Epithelial cell of prostate (primary cell): ENCODE measurements around the gene AKR1C4.
"Not testable (repeated sequence)": the region's sequence is repeated elsewhere in the genome, so short reads cannot be mapped to it uniquely, and the experiment has no call there.

Experiments used
- DNase-seq: peaks from one replicate; pipeline ENCODE4 v3.0.0-alpha.2; 2011; ENCODE audit warnings: low read depth, low spot score
- H3K27ac ChIP-seq: fragments of 450-650 bp; 2 replicates; pipeline ENCODE4 v1.5.1; 2017; ENCODE audit warnings: mild to moderate bottlenecking

AKR1C4 gene

GRCh38 chr10:5198386-5198785 lies 1.7 kb downstream of the AKR1C4 start:
- no peak for DNase-seq
- H3K27ac ChIP-seq = no peak overlapping the region

GRCh38 chr10:5199398-5199797 lies 2.8 kb downstream of the AKR1C4 start:
- no peak overlapping the region for H3K27ac ChIP-seq
- DNase-seq = no peak

GRCh38 chr10:5206799-5207198 lies 10.2 kb downstream of the AKR1C4 start:
- no peak for DNase-seq

DNA sequence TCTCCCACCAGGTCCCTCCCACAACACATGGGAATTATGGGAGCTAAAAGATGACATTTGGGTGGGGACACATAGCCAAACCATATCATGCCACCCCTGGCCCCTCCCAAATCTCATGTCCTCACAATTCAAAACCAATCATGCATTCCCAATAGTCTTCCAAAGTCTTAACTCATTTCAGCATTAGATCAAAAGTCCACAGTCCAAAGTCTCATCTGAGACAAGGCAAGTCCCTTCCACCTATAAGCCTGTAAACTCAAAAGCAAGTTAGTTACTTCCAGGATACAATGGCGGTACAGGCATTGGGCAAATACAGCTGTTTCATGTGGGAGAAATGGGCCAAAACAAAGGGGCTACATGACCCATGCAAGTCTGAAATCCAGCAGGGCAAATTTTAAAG lies 13.1 kb downstream of the AKR1C4 start:
- H3K27ac ChIP-seq, DNase-seq: not testable (repeated sequence)

More at GRCh38 chr10:5206799-5207198, 10.2 kb downstream of the AKR1C4 start:
- H3K27ac ChIP-seq = no peak overlapping the region

- not testable (repeated sequence) for DNase-seq, H3K27ac ChIP-seq
Measured at GRCh38 chr10:5210261-5210660, 13.6 kb downstream of the AKR1C4 start.

GRCh38 chr10:5211696-5212536 lies 15.3 kb downstream of the AKR1C4 start:
- no peak overlapping the region for H3K27ac ChIP-seq
- no peak for DNase-seq

- H3K27ac ChIP-seq = no peak overlapping the region
- no peak for DNase-seq
Measured at GRCh38 chr10:5216801-5217200, 20.2 kb downstream of the AKR1C4 start.

- H3K27ac ChIP-seq = no peak overlapping the region
Measured at GRCh38 chr10:5219262-5219661, 22.6 kb downstream of the AKR1C4 start.

GRCh38 chr10:5222942-5223341 lies 26.3 kb downstream of the AKR1C4 start:
- not testable (repeated sequence) for H3K27ac ChIP-seq, DNase-seq

More at GRCh38 chr10:5219262-5219661, 22.6 kb downstream of the AKR1C4 start:
- DNase-seq = no peak

- DNase-seq = no peak
- H3K27ac ChIP-seq = no peak overlapping the region
Measured at GRCh38 chr10:5229019-5229418, 32.4 kb downstream of the AKR1C4 start.

DNA sequence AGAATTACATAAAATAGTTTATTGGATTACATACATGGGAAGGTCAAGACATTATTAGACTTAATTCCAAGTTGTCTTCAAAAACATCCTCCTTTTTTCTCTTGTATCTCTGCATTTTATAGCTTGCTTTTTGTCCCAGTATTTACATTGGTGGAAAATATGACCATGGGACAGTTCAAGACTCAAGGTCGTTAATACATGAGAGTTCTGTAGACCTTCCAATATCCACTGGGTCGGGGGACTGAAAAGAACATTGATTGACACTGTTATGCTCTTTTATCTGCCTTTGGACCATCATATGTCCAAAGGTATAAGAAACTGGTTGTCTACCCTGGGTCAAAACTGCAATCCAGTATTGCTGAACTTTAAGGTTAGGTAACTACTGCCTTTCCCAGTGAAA lies 36.7 kb downstream of the AKR1C4 start:
- no peak for DNase-seq
- H3K27ac ChIP-seq = no peak overlapping the region

DNA sequence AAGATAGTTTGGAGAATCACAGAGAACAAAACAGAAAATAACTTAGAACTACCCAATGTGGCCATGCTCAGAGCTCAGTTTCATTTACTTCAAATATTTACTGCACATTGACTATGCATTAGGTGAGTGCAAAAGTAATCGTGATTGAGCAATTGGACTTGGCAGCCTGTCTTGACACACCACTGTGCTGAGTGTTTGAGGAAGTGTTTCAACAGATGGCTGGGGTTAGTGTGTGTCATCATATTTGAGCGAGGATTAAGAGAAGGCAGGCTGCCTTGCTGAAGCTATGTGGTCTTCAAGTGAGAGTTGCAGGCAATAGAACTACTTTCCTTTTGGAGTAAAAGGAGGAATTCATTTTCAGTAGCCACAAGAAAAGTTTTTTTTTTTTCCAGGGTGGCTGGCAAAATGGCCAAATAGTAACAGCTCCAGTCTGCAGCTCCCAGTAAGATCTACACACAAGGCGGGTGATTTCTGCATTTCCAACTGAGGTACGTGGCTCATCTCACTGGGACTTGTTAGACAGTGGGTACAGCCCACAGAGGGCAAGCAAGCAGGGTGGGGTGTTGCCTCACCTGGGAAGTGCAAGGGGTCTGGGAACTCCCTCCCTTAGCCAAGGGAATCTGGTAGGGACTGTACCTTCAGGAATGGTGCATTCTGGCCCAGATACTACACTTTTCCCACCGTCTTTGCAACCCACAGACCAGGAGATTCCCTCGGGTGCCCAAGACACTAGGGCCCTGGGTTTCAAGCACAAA lies 37.6 kb downstream of the AKR1C4 start:
- H3K27ac ChIP-seq = no peak overlapping the region
- DNase-seq = peak; percentile 90

- not testable (repeated sequence) for H3K27ac ChIP-seq, DNase-seq
Measured at GRCh38 chr10:5237541-5237940, 40.9 kb downstream of the AKR1C4 start.

- DNase-seq = no peak
- no peak overlapping the region for H3K27ac ChIP-seq
Measured at GRCh38 chr10:5242585-5242984, 45.9 kb downstream of the AKR1C4 start.

GRCh38 chr10:5243521-5243987 lies 46.9 kb downstream of the AKR1C4 start:
- H3K27ac ChIP-seq = no peak overlapping the region
- DNase-seq = no peak

DNA sequence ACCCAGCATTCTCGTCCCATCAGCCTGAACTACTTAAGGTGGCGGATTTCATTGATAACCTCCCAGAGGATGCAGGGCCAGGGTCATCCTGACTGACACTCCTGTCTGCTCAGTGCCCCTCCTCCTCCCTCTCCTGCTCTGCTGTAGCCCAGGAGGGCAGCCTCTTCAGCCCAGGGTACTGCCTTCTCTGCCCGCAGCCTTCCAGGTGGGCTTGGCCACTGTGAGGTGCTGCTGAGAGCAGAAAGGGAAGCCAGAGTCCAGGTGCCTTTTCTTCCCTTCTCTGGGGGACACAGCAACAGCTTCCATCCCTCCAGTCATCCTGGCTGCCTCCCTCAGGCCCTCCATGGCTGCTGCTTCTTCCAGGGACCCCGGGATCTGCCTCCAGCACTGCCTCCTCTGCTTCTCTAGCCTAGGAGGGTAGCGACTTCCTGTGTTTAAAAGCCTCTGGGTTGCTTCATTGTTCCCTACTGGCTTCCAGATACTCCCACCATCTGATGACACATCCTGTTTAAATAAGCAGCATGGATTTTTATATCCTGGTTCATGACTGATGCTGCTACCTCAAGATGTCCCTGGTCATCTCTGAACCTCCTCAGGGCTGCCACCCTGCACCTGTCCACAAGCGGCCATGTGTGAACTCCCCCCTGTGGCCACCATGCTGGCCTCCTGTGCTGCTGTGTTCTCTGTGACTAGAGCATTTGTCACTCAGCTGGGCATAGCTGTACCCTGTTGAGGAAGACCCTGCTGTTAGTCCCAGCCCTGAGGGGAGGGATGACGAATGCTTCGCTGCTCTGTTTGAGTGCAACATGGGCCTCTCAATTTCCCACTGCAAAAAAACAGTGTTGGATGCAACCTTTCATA lies 55.8 kb downstream of the AKR1C4 start:
- no peak overlapping the region for H3K27ac ChIP-seq
- no peak for DNase-seq

DNA sequence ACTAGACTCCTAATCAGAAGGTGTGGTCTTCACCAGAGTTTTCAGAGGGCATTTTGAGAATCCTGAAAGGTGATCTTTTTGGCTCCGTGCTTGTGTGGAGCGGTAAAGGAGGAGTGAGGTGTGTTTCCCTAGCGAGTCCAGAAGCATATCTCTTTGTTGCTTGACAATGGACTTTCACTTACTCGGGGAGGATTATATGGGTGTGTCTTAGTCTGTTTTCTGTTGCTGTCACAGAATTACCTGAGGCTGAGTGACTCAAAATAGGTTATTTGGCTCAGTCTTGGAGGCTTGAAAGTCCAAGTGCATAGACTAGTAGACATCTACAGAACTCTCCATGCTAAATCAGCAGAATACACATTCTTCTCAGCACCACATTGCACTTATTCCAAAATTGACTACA lies 57.9 kb downstream of the AKR1C4 start:
- no peak overlapping the region for H3K27ac ChIP-seq
- no peak for DNase-seq

GRCh38 chr10:5257768-5258167 lies 61.1 kb downstream of the AKR1C4 start:
- DNase-seq = not testable (repeated sequence)

DNA sequence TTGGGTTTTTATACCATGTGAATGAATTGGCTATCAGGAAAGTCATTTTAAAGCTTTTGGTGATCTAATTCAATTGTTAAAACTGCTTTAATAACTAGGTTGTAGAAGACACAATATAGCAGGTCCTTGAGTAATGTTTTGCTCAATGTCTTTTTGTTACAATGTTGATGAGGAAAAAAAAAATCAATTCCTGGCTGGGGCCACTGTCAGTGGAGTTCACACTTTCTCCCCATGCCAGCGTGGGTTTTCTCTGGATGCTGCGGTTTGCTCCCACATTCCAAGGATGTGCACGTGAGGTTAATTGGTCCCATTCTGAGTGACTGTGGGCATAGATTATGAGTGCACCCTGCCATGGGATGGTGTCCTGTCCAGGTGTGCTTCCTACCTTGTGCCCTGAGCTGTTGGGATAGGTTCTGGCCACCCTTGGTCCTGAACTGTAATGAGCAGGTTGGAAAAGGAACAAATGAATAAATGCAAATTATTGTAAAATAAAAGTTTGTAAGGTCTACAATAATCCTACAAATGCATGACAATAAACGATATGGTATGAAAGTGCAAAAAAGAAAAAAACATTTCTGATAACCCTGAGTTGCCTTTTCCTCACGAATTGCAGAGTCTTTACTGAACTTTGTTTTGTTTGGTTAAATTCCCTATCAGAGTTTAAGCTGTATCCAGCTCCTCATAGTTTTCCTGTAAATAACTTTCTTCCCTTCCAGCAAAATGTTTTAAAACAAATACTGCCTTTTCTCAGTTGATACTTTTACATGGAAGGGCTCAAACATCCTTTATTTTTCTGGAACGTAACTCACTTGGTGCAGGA lies 62.7 kb downstream of the AKR1C4 start:
- no peak for DNase-seq
- no peak overlapping the region for H3K27ac ChIP-seq

More at GRCh38 chr10:5257768-5258167, 61.1 kb downstream of the AKR1C4 start:
- not testable (repeated sequence) for H3K27ac ChIP-seq
